Astrocyte of the spinal cord (primary cell): ENCODE results near the gene CPEB3.

ENCODE experiments used
- DNase-seq: peaks from one replicate; pipeline ENCODE4 v3.0.0; 2011; ENCODE audit warnings: low read depth, low spot score
- H3K4me3 ChIP-seq: 2 replicates; pipeline ENCODE4 v1.5.1; 2011; ENCODE audit warnings: low read depth, mild to moderate bottlenecking, low read length, moderate library complexity
- in situ Hi-C: cut with HindIII; loops from 2 replicates; pipeline ENCODE4 v1.10.0; 2017; ENCODE audit warnings: low sequenced_read_pairs
- TF ChIP-seq, protein P1 (sequence below): IDR thresholded peaks from 2 replicates; pipeline ENCODE4 v1.5.1; 2012; ENCODE audit warnings: low read depth, mild to moderate bottlenecking, low read length, inconsistent platforms

CPEB3 gene

DNA sequence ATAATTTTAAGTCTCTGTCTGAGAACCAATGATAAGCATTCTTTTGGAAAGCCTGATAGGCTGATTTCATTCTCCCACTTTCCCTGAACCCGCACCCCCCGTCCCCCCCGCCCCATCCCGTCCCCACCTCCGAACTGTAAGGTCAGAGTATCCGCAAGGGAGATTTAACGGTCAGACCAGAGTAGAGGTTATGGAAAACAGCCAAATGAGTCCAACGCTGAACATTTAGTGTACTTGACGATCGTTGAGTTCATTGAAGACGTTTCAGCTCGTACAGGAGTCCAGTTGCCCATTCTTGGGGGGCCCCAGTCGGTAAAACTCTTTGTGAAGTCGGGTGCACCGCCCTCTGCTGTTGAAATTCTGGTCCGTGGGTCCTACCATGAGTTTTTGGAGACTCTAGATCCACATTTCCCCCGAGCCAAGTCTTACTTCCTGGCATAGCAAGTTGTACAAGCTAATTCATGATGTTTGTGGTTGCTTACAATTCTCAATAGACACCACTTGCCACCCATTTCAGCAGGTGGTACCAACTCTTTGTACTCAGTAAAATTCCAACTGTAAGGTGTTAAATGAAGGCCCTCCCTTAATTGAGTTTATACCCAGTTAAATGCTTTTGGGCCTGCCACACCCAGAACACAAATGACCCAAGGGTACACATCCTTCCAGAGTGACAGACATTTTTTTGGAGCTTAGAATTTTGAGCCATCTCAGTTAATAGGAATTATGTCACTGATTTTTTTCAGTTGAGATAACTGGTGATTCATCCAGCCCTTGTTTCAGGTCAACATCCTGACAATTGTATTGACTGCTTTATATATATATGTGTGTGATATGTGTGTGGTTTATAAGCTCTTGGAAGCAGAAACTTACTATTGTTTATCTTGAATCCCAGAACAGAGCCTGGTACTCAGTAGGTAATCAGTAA, 1.3 kb upstream of the CPEB3 start:
- in situ Hi-C loops = no loop called here
- peak; percentile 53 for DNase-seq
- TF ChIP-seq, protein P1, sequence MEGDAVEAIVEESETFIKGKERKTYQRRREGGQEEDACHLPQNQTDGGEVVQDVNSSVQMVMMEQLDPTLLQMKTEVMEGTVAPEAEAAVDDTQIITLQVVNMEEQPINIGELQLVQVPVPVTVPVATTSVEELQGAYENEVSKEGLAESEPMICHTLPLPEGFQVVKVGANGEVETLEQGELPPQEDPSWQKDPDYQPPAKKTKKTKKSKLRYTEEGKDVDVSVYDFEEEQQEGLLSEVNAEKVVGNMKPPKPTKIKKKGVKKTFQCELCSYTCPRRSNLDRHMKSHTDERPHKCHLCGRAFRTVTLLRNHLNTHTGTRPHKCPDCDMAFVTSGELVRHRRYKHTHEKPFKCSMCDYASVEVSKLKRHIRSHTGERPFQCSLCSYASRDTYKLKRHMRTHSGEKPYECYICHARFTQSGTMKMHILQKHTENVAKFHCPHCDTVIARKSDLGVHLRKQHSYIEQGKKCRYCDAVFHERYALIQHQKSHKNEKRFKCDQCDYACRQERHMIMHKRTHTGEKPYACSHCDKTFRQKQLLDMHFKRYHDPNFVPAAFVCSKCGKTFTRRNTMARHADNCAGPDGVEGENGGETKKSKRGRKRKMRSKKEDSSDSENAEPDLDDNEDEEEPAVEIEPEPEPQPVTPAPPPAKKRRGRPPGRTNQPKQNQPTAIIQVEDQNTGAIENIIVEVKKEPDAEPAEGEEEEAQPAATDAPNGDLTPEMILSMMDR = peak; percentile 57
- H3K4me3 ChIP-seq = peak overlapping the region; percentile 97

DNA sequence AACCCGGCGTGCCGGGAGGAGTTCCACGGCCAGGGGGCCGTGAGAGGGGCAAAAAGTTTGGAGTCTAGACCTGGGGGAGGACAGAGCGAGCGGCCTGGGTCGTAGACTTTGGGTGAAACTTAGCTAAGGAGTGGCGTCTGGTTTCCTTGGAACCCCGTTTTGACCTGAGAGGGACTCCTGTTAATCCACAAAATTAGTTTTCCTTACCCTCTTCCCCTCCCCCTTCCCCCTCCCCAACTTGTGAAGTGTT, 663 bp upstream of the CPEB3 start:
- peak overlapping the region; percentile 97 for H3K4me3 ChIP-seq
- in situ Hi-C loops = no loop called here
- TF ChIP-seq, protein P1 = no peak
- no peak for DNase-seq

DNA sequence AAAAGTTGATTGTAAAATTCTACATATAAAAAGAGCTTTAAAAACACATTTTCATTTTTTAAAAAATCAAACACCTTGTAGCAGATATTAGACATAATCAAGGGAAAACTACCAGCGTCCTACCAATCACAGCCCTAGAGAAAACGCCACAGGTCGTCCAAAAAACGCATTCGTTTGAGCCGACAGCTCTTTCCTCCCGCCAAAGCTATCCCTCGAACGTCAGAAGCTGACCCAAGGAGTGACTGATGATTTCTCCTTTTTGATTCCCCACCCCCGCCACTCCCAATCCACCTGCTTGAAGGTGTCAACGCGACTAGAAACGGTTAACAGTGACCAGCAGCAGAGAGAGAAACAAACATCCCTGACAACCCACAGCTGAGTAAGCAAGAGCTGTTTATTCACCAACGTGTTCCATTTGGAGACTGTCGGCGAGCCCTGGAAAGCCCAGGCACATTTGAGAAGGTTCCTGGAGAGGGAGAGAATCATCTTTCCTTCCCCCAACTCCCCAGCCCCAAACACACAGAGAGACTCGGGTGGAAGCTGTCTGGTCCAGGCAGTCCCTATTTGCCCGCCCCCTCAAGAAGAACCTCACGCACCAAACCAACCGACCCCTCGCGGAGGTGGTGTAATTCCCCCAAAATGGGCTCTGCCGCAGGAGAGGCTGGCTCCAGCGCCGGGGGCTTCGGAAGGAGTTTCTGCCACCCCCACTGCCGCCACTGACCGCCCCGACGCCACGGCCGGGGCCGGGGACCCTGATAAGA, 622 bp downstream of the CPEB3 start:
- peak; percentile 35 for DNase-seq
- TF ChIP-seq, protein P1 = no peak
- peak overlapping the region; percentile 97 for H3K4me3 ChIP-seq
- in situ Hi-C loops = no loop called here

DNA sequence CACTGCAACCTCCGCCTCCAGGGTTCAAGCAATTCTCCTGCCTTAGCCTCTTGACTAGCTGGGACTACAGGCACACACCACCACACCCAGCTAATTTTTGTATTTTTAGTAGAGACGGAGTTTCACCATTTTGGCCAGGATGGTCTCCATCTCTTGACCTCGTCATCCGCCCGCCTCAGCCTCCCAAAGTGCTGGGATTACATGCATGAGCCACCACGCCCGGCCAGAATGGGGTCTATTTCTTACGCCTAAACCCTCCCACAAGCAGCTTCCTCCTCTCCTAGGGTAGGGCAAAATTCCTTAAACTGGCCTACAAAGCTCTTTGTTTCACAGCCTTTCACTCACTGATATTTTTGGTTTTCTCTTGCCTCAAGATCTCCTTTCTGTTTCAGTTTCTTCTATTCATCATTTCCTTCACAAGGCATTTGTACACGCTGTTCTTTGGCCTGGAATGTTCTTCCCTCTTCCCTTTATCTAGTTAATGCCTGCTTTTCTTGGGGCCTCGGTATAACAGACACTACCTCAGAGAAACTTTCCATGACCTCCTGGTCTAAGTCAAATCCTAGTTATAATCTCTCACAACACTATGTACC, 6.7 kb downstream of the CPEB3 start:
- in situ Hi-C loops = no loop called here
- no peak overlapping the region for H3K4me3 ChIP-seq
- no peak for DNase-seq
- TF ChIP-seq, protein P1 = no peak

DNA sequence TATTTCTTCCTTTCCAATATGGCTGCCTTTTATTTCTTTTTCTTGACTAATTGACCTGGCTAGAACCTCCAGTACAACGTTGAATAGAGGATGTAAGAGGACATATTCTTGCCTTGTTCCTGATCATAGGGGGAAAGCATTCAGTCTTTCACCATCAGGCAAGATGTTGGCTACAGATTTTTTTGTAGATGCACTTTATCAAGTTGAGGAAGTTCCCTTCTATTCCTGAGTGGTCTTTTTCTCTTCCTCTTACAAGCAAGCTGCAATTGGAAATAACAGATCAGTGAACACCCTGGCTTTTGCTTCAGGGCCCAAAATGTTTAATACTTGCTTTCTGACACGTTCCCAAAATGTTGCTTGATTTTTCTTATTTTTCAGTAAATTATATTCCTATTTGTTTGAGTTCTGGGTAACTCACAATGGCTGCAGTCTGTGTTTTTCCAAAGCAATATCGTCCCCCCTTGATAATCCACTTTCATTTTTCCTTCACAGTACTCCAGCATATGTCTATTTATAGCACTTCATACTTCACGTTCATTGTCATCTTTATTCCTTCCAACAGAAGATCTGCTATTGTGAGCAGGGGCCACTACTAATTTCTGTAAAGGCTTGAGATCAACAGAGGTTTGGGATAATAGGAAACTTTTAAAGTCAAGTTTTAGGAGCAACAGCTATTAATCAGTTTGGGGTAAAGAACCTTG, 11.7 kb downstream of the CPEB3 start:
- DNase-seq = no peak
- TF ChIP-seq, protein P1 = no peak
- no peak overlapping the region for H3K4me3 ChIP-seq
- in situ Hi-C loops = no loop called here

DNA sequence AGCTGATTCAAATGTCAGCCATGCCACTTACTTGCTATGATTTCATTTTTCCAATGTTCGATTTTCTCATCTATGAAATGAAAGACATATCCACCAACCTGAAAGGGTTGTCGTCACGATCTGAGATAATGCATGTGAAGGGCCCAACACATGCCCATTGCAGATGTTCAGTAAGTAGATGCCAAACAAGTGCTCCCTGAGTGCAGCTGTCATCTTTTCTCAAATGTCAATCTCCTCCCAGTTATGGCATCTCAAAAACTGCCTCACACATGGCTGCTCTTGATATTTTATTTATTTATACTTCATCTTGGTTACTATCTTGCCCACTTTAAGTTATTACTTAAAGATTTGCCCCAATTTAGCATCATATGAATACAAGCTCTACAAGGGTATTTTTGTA, 16.8 kb downstream of the CPEB3 start:
- no peak for DNase-seq
- in situ Hi-C loops = no loop called here
- H3K4me3 ChIP-seq = no peak overlapping the region
- TF ChIP-seq, protein P1 = no peak
